Measurements from ENCODE around the gene EFEMP2. TPM values are rescaled to one million over a fixed set of nuclear protein-coding genes. Genes with fewer than 3 reads are reported as not detected.

Gene EFEMP2
- total RNA-seq, 1 donor from 2014 or later, result 131 TPM

GRCh38 chr11:65917077-65917433 lies 44.5 kb upstream of the EFEMP2 start:
- DNase-seq (ENCODE audit: extremely low spot score, unreplicated experiment), result no peak
- Mint-ChIP-seq H3K27me3 (ENCODE audit: unreplicated experiment) (no peaks in the 10 kb centered on the region), H3K4me3 (ENCODE audit: unreplicated experiment) (peak overlapping the region; percentile 82), H3K36me3 (ENCODE audit: unreplicated experiment) (peaks cover 9% of the 10 kb centered on the region), H3K27ac (ENCODE audit: unreplicated experiment) (peak overlapping the region; percentile 98), H3K9me3 (ENCODE audit: unreplicated experiment) (no peaks in the 10 kb centered on the region), H3K4me1 (ENCODE audit: unreplicated experiment) (peaks cover 54% of the 10 kb centered on the region)
- TF ChIP-seq, protein P1, sequence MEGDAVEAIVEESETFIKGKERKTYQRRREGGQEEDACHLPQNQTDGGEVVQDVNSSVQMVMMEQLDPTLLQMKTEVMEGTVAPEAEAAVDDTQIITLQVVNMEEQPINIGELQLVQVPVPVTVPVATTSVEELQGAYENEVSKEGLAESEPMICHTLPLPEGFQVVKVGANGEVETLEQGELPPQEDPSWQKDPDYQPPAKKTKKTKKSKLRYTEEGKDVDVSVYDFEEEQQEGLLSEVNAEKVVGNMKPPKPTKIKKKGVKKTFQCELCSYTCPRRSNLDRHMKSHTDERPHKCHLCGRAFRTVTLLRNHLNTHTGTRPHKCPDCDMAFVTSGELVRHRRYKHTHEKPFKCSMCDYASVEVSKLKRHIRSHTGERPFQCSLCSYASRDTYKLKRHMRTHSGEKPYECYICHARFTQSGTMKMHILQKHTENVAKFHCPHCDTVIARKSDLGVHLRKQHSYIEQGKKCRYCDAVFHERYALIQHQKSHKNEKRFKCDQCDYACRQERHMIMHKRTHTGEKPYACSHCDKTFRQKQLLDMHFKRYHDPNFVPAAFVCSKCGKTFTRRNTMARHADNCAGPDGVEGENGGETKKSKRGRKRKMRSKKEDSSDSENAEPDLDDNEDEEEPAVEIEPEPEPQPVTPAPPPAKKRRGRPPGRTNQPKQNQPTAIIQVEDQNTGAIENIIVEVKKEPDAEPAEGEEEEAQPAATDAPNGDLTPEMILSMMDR (IDR thresholded peaks at IDR 0.05), result no peak

- H3K36me3 Mint-ChIP-seq (ENCODE audit: unreplicated experiment), result peaks cover 6% of the 10 kb centered on the region
- H3K4me3 Mint-ChIP-seq (ENCODE audit: unreplicated experiment), result peak overlapping the region; percentile 82
- DNase-seq (ENCODE audit: extremely low spot score, unreplicated experiment), result no peak
- H3K27me3 Mint-ChIP-seq (ENCODE audit: unreplicated experiment), result no peaks in the 10 kb centered on the region
- TF ChIP-seq, protein P1 (IDR thresholded peaks at IDR 0.05), result no peak
- H3K4me1 Mint-ChIP-seq (ENCODE audit: unreplicated experiment), result peaks cover 61% of the 10 kb centered on the region
- no peaks in the 10 kb centered on the region for H3K9me3 Mint-ChIP-seq (ENCODE audit: unreplicated experiment)
- peak overlapping the region; percentile 98 for H3K27ac Mint-ChIP-seq (ENCODE audit: unreplicated experiment)
Measured at GRCh38 chr11:65916391-65916790, 43.8 kb upstream of the EFEMP2 start.

DNA sequence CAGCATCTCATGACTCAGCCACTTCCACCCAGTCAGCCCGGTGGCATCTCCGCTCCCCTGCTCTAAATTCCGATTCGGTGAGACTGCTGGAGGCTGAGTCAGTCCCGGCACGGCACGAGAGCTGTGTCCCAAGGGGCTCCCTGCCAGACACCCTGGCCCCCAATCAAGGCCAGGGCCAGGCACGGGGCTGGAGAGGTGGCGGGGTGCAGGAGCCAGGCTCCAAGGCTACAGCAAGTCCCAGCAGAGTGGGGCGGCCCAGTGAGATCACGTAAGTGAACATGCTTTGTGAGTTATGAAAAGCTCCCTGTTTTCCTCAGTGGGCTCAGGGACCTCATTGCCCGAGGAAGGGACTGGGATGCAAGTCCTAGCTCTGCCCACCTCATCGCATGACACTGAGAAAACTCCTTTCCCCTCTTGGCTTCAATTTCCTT lies 43.2 kb upstream of the EFEMP2 start:
- no peaks in the 10 kb centered on the region for H3K9me3 Mint-ChIP-seq (ENCODE audit: unreplicated experiment)
- peak overlapping the region; percentile 98 for H3K27ac Mint-ChIP-seq (ENCODE audit: unreplicated experiment)
- H3K4me3 Mint-ChIP-seq (ENCODE audit: unreplicated experiment), result peak overlapping the region; percentile 82
- peaks cover 6% of the 10 kb centered on the region for H3K36me3 Mint-ChIP-seq (ENCODE audit: unreplicated experiment)
- H3K4me1 Mint-ChIP-seq (ENCODE audit: unreplicated experiment), result peaks cover 66% of the 10 kb centered on the region
- H3K27me3 Mint-ChIP-seq (ENCODE audit: unreplicated experiment), result no peaks in the 10 kb centered on the region
- TF ChIP-seq, protein P1 (IDR thresholded peaks at IDR 0.05), result no peak
- peak; percentile 96 for DNase-seq (ENCODE audit: extremely low spot score, unreplicated experiment)

DNA sequence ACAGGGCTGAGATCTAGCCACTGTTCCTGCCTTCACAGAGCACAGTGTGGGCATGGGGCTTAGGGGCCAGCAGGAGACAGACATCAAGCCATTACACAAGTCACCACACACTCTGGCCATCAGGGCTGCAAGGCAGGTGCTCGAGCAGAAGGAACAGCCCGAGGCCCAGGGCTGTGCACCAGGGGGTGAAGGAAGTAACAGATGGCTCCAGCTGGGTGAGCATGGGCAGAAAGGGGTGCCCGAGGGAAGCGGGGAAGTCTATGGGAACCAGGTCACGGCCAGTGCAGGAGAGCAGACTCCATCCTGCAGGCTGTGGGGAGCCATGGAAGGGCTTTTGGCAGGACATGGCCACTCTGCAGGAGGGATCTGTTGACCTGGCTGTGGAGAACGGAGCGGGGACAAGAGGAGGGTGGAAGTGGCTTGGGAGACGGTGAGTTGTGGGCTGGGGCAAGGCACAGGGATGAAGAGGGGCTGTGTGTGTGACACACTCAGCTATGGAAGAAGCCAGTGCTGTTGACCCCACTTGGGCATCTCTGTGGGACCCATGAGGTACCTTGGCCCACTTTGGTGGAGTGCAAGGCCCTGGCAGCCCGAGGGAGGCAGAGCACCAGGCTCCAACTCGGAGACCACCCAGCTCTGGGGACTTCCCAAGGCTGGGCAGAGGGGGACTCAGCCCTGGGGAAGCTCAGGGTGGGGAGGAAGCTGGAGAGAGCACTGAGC lies 42.7 kb upstream of the EFEMP2 start:
- DNase-seq (ENCODE audit: extremely low spot score, unreplicated experiment), result no peak
- Mint-ChIP-seq H3K27me3 (ENCODE audit: unreplicated experiment) (no peaks in the 10 kb centered on the region), H3K4me1 (ENCODE audit: unreplicated experiment) (peaks cover 62% of the 10 kb centered on the region), H3K4me3 (ENCODE audit: unreplicated experiment) (peak overlapping the region; percentile 82), H3K36me3 (ENCODE audit: unreplicated experiment) (peaks cover 6% of the 10 kb centered on the region), H3K9me3 (ENCODE audit: unreplicated experiment) (no peaks in the 10 kb centered on the region), H3K27ac (ENCODE audit: unreplicated experiment) (peak overlapping the region; percentile 98)
- TF ChIP-seq, protein P1 (IDR thresholded peaks at IDR 0.05), result no peak

DNA sequence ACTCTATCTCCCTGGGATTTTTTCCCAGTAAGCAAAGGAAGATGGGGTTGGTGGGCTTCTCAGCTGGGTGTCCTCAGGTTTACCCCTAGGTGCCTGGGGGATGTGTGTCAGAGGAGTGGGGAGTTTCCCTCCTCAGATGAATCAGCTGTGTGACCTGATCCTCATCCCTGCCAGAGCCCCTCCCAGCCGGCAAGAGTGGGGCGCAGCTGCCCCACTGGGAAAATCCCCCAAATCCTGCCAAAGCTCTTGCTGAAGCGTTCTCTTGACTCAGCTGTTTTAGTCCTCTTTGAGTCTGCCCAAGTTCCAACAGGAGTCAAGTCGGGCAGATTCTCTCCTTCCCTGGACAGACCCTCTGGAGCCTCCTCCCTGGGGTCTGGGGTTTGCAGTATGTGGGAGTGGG lies 40.2 kb upstream of the EFEMP2 start:
- DNase-seq (ENCODE audit: extremely low spot score, unreplicated experiment), result no peak
- Mint-ChIP-seq H3K4me3 (ENCODE audit: unreplicated experiment) (no peak overlapping the region), H3K9me3 (ENCODE audit: unreplicated experiment) (no peaks in the 10 kb centered on the region)

More for the DNA sequence above, 40.2 kb upstream of the EFEMP2 start:
- peaks cover 6% of the 10 kb centered on the region for H3K36me3 Mint-ChIP-seq (ENCODE audit: unreplicated experiment)
- H3K4me1 Mint-ChIP-seq (ENCODE audit: unreplicated experiment), result peaks cover 67% of the 10 kb centered on the region
- peak overlapping the region; percentile 91 for H3K27ac Mint-ChIP-seq (ENCODE audit: unreplicated experiment)
- TF ChIP-seq, protein P1 (IDR thresholded peaks at IDR 0.05), result no peak
- no peaks in the 10 kb centered on the region for H3K27me3 Mint-ChIP-seq (ENCODE audit: unreplicated experiment)

Data from osteocyte (in vitro differentiated cells).